ENCODE data around the gene MINDY4. TPM values are rescaled to one million over a fixed set of nuclear protein-coding genes. Genes with fewer than 3 reads are reported as not detected.

MINDY4 gene
- total RNA-seq, 2 donors from 2014 or later: 13.9 to 18.4 TPM

DNA sequence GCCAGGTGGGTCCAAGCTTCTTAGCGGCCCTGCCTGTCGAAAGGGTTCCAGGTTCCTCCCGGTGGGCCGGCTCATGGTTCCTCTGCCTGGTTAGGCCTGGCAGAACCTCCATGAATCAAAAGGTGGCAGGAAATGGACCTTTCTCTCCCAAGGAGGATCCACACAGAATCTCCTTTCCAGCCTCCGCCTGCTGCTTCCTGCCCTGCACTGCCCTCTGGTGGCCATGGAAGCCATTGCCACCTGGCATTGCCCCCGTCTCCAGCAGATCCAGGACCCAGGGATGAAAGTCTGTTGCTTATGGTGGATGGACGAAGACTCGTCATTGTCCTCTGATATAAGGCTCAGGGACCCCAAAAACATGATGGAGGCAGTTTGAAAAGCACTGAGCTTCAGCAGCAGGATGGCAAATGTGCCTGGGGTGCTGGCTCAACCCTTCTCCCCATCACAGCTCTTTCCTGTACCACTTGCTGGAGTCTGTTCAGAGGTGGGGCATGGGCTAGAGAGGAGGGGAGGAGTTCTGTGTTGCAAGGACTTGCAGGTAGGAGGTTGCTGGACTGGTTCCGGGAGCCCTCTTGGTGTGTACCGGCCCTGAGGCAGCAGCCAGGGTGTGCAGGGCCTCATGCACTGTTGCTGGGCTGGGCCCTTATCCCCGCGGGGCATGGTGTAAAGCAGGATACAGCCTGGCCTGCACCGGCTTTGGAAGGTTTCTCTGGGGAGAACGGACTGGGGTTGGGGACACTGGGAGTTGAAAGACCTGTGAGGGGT is 30.6 kb upstream of the MINDY4 start:
- intact Hi-C loops (cut with DNase I): no loop called here
- DNase-seq (ENCODE audit: low spot score): peak; percentile 93

DNA sequence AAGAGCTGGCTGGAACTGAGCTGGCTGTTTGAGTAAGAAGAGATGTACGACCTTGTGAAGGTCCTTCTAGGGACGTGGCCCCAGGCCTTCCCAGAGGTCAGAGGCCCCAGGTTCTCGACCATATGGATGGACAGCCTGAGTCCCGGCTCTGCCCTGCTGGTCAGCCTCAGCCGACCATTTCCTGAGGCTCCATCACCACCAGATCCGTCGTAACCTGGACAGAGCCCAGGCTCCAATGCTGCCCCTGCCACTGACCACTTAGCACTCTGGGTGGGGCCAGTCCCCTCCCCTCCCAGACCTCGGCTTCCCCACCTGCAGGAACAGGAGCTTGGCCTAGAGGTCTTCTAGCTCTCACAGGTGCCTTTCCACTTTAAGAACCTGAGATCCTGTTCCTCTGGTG is 29.9 kb upstream of the MINDY4 start:
- no peak for DNase-seq (ENCODE audit: low spot score)

DNA sequence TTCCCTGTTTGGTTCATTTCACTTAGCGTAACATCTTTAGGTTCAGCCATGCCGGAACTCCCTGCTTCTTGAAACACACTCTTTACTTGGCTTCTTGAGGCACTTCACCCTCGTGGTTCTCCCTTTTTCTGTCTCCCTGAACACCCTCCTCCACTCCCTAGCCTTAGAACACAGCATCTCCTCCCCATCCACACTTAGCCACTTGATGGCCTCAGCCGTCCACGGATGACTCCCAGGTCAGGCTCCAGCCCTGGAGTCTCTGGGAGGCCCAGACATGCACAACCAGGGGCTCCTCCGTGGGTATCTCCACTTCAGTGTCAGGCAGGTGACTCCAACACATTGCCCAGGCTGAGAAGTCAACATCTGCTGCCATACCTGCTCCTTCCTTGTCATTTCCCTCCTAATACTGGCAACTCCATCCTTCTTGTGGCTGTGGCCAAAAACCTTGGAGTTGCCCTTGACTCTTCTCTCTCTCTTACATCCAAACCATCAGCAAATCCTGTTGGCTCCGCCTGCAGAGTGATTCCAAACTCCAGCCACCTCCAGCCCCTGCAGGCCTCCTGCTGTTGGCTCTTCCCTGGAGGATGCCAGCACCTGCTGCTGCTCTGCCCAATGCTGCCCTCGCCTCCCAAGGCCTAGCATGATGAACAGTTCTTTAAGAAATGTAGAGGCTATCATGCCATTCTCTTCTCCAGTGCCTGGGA is 27.7 kb upstream of the MINDY4 start:
- intact Hi-C loops (cut with DNase I): no loop called here
- DNase-seq (ENCODE audit: low spot score): no peak

More for the DNA sequence above, 29.9 kb upstream of the MINDY4 start:
- intact Hi-C loops (cut with DNase I): no loop called here

DNA sequence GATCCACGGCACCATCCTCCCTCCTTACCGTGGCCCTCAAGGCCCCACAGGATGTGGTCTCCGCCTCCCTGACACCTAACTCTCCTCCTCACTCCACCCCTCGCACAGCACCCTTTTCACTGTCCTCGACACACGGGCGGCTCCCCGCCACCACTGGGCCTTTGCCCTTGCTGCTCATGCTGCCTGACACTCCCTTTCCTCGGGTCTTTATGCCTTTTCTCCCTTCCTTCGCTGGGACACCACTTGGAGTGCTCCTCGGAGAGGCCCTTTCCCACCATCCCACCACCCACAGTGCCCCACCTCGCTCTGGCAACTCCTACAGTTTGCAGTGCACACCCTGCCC is 27.2 kb upstream of the MINDY4 start:
- intact Hi-C loops (cut with DNase I): no loop called here
- DNase-seq (ENCODE audit: low spot score): no peak

DNA sequence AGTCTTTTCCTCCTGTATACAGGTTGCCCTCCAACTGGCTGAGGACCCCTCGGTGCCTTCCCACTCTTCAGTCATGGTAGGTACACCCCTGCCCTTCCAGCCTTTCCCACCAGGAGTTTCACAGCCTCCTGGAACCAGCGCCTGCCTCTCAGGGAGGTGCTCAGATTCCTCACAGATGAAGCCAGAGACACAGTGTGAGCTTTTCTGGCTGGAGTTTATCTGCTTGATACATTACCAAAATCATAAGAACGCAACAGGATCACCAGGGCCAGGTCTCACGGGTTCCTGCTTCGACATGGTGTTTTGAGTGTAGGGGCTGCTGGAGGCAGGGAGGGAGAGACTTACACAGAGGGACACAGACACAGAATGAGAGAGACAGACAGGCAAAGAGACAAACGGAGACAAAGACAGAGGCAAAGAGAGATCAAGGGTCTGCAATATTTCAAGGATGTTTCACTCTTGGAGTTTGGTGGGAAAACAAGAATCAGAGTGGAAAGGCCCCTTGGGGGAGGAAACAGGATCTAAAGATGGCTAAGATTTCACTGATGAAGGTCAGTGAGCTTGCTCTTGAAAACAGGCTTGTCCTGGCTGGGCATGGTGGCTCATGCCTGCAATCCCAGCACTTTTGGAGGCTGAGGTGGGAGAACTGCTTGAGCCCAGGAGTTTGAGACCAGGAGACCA is 25.8 kb upstream of the MINDY4 start:
- DNase-seq (ENCODE audit: low spot score): no peak
- intact Hi-C loops (cut with DNase I): no loop called here

DNA sequence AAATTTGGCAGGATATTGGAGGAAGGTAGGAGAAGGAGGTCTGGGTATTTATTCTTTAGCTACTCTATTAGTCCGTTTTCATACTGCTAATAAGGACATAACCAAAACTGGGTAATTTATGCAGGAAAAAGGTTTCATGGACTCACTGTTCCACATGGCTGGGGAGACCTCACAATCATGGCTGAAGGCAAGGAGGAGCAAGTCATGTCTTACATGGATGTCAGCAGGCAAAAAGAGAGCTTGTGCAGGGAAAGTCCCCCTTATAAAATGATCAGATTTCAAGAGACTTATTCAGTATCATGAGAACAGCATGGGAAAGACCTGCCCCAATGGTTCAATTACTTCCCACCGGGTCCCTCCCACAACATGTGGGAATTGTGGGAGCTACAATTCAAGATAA is 21.2 kb upstream of the MINDY4 start:
- intact Hi-C loops (cut with DNase I): loop anchor here in 1 of 2 donors (5.0 kb wide), 1 partner anchor 52 kb away; no protein-coding TSS in a partner anchor
- DNase-seq (ENCODE audit: low spot score): no peak

DNA sequence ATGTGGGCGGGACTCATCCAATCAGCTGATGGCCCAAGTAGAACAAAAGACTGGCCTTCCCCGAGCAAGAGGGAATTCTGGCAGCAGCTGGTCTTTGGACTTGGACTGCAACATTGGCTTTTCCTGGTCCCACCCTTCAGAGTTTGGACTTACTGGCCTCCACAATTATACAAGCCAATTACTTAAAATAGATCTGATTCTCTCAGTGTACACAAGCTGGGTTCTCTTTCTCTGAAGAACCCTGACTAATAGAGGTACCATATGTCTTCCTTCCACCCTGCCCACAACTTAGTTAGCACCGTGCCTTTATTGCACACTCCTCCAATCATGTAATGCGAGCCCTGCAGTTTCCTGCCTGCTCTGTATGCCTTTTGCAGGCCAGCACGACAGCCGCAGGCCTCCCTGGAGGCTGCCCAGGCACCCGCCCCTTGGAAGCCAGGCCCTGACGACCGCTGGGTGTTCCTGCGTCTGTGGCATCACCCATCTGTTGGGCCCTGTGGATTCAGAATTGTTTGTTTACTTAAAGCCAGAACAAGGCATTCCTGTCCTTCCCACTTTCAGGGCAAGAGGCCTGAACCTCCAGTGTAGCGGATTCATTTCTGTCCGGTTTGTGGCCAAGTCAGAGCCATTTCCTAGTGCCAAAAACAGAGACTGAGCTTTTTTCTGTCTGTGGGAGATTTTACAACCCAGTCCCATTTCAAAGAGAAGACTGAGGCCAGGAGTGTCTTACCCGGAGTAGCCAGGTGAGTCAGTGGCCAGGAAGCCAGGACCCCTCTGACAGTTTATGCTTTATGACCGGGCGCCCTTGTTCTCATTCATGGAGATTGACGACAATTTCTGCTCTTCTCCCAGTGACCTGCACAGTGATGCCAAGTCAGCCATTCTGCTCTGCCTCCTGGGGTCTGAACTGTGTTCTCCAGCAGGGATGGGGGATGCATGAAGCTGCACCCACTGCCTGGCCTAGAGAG is 20.2 kb upstream of the MINDY4 start:
- DNase-seq (ENCODE audit: low spot score): peak; percentile 94
- intact Hi-C loops (cut with DNase I): loop anchor here in 1 of 2 donors (5.0 kb wide), 1 partner anchor 51 kb away; no protein-coding TSS in a partner anchor

DNA sequence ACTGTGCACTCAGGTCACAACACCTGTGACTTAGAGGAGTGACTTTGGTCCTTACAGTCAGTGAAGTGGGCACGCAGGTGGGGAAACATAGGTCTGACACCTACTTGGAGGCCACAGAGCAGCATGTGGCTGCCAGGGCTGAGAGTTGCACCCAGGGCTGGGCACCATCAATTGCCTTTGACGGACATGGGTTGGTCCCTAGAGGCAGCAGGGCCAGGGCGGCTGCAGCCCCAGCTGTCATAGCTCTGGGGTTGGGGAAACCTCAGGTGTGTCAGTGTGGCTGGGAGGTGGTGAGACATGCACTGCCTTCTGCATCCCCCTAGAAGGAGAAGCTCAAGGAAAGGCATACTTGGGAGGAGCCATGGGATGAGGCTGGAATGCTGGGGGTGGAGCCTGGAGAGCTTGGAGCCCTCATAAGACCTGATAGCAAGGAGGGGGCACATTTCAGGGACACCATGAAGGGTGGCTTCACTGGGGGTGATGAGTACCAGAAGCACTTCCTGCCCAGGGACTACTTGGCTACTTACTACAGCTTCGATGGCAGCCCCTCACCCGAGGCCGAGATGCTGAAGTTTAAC is 19.4 kb upstream of the MINDY4 start, which contains the start of gene INMT:
Gene INMT (plus strand): TSS at position 440 of the 578 bp plus-strand sequence. CDS start 16 bp downstream, at position 456.
- DNase-seq (ENCODE audit: low spot score): peak; percentile 86
- intact Hi-C loops (cut with DNase I): loop anchor here in 1 of 2 donors (5.0 kb wide), 1 partner anchor 51 kb away; no protein-coding TSS in a partner anchor

DNA sequence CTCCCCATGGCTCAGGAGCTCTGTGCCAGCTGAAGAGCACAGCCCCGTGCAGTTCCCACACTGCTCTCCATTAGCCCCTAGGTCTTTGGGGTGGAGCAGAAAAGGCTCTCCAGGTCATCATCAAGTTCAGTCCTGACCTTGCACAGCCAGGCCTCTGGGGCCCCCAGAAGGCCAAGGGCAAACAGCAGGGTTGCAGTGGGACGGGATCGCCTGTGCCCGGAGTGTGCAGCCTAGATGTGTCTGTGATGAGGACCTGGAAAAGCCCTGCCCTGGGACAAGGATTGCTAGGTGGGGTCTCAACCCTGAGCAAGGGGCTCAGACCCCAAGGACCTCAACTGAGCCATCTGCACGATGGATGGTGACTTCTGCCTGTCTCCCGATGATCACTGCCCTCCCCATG is 18.7 kb upstream of the MINDY4 start:
- peak; percentile 78 for DNase-seq (ENCODE audit: low spot score)
- intact Hi-C loops (cut with DNase I): loop anchor here in 1 of 2 donors (5.0 kb wide), 1 partner anchor 50 kb away; no protein-coding TSS in a partner anchor

DNA sequence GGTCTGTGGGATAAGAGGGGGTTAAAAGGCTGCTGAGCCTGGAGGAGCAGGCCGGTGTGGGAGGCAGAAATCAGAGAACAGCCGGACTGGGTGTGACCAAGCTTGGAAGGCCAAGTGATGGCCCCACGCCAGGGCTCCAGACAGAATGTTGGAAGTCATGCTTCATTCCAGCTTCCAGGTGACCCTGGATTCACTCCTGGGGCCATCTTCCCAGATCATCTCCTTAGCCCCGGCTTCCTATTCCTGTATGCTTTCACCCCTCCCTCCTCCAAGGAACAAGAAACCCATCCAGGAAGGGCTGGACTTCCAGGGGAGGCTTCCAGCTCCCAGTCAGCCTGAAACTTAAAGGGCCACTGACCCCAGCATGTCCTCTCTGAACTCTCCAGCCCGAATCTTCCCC is 18.2 kb upstream of the MINDY4 start:
- intact Hi-C loops (cut with DNase I): loop anchor here in 1 of 2 donors (5.0 kb wide), 1 partner anchor 49 kb away; no protein-coding TSS in a partner anchor
- DNase-seq (ENCODE audit: low spot score): peak; percentile 94

DNA sequence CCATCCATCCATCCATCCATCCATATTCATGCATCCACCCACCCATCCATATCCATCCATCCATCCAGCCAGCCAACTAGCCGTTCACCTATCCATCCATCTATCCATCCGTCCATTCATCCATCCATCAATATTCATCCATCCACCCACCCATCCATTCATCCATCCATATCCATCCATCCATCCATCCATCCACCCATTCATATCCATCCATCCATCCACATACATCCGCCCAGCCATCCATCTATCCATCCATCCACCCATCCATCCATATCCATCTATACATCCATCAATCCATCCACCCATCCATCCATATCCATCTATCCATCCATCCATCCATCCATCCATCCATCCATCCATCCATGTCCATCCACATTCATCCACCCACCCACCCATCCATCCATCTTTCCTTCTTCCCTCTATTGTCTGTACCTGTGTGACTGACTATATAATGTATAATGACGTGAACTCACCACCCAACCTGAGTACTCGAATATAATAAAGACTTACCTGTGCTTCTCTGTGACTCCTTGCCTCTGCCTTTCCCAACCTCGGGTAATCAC is 16.8 kb upstream of the MINDY4 start:
- intact Hi-C loops (cut with DNase I): loop anchor here in 1 of 2 donors (5.0 kb wide), 1 partner anchor 48 kb away; no protein-coding TSS in a partner anchor
- no peak for DNase-seq (ENCODE audit: low spot score)

DNA sequence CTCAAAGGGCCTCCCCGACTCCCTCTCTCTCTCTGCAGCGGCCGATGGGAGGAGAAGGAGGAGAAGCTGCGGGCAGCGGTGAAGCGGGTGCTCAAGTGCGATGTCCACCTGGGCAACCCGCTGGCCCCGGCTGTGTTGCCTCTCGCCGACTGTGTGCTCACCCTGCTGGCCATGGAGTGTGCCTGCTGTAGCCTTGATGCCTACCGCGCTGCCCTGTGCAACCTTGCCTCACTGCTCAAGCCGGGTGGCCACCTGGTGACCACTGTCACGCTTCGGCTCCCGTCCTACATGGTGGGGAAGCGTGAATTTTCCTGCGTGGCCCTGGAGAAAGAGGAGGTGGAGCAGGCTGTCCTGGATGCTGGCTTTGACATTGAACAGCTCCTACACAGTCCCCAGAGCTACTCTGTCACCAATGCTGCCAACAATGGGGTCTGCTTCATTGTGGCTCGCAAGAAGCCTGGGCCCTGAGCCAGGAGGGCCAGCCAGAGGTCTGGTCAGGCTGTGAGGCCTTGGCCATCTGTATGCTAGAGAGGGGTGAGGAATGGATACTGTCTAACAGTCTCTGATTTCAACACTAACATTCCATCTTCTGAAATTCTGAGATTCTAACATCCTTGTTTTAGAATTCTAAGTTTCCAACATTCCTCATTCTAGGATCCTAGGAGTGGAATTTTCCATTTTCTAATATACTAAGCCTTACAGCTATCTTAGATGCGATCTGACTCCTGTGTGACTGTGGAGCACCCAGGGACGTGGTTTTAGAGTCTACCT is 15.6 kb upstream of the MINDY4 start:
- intact Hi-C loops (cut with DNase I): no loop called here
- no peak for DNase-seq (ENCODE audit: low spot score)

DNA sequence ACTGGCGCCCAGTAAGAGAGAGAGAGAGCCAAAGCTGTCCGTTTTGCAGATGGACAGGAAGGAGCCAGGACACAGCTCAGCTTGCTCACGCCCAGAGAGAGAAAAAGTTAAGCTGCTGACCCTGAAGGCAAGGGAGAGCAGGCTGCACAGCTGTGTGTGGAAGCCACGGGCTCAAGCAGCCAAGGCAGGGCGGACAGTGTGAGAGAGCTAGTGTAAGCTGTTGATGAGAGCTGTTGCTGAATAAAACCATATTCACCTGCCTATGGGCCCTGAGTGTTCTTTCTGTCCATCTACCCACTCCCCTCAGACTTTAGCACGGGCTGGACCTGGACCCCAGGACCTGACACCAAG is 13.9 kb upstream of the MINDY4 start:
- intact Hi-C loops (cut with DNase I): no loop called here
- DNase-seq (ENCODE audit: low spot score): no peak

DNA sequence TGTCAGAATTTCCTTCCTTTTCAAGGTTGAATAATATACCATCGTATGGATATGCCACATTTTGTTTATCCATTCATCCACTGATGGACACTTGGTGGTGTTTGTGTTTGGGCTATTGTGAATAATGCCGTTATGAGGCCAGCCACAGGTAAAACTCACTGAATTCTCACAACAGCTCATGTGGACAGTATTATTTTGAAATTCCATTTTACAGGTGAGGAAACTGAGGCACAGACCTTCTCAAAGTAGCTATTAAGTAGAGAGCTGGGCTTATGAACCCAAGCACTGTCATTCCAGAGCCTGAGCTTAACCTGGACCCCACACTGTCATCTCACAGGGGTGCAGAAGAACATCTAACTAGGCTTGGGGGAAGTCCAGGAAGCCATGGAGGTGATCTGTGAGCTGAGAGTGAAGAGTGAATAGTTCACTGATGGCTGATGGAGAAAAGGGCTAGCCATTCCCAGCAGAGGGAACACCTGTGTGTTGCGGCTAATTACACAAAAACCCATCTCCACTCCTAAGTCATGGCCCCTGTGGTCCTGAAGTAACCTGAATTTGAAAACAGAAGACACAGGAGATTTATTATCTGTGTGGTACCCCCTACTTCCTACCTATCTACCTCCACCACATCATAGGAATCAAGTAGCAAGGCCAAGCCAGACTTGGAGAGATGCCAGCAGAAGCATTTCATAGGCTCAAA is 10.6 kb upstream of the MINDY4 start:
- DNase-seq (ENCODE audit: low spot score): no peak
- intact Hi-C loops (cut with DNase I): no loop called here

DNA sequence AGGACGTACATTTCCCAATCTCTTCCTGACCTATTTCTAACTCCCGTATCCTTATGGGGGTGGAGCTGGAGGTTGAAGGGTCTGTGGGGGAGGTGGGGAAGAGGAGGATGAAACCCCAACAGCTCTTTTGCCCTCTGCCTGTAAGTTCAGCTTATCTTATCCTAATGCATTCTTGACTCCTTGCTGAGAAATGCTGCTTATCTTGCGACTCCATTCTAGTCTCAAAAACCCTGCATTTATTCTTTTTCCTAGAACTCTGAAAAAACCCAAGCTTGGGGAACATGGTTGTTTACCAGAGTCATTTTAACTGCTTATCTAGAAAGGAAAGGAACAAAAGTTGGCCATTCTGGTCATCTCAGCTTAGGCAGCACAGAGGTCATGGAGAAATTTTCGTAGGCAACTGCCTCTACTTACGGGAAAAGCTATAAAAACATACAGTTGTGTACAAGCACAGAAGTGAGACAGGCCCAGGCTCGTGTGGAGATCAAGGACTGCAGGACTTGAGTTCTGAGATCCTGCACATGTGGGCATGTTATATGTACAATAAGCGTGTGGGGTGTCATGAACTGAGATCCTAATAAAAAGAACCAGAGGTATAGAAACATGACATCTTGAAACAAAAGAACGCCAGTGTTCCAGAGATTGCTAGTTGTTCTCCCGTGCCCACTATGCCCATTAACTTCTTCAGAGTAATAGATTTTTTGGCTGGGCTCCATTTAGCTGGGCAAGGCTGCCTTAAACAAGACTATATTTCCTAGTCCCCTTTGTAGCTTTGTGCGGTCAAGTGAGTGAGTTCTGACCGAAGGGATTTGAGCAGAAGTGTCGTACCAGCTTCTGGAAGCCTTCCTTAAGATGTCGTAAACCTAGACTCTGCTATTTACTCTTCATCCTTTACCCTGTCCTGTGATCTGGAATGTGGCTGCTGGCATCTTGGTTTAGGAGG is 9.7 kb upstream of the MINDY4 start:
- intact Hi-C loops (cut with DNase I): no loop called here
- no peak for DNase-seq (ENCODE audit: low spot score)
